ENCODE results near the gene LCE6A. TPM values are rescaled to one million over a fixed set of nuclear protein-coding genes. Genes with fewer than 3 reads are reported as not detected.

LCE6A gene
- total RNA-seq, 4 donors from 2014 or later: not detected

GRCh38 chr1:152860129-152860528 lies 17.5 kb downstream of the LCE6A start:
- Histone ChIP-seq H3K27me3 (no peaks in the 10 kb centered on the region), H3K4me3 (no peak overlapping the region), H3K4me1 (no peaks in the 10 kb centered on the region), H3K9me3 (no peaks in the 10 kb centered on the region), H3K27ac (no peak overlapping the region), H3K36me3 (no peaks in the 10 kb centered on the region)
- no peak for DNase-seq (ENCODE audit: low spot score in 2 of 2)
- 62 to 72% methylated on average over 3 of the region's 3 CpGs for WGBS, 2 donors
- TF ChIP-seq EP300 (IDR thresholded peaks at IDR 0.05) (no peak), POLR2A (IDR thresholded peaks at IDR 0.05) (no peak), CTCF (IDR thresholded peaks at IDR 0.05) (no peak)

GRCh38 chr1:152861374-152861773 lies 18.7 kb downstream of the LCE6A start:
- Histone ChIP-seq H3K27ac (no peak overlapping the region), H3K4me3 (no peak overlapping the region), H3K36me3 (no peaks in the 10 kb centered on the region), H3K9me3 (no peaks in the 10 kb centered on the region), H3K27me3 (no peaks in the 10 kb centered on the region), H3K4me1 (no peaks in the 10 kb centered on the region)
- no peak for DNase-seq (ENCODE audit: low spot score in 2 of 2)
- TF ChIP-seq CTCF (IDR thresholded peaks at IDR 0.05): no peak
- WGBS, 2 donors: 75 to 85% methylated on average over 4 of the region's 4 CpGs

GRCh38 chr1:152864443-152864842 lies 21.8 kb downstream of the LCE6A start:
- H3K27me3 ChIP-seq: no peaks in the 10 kb centered on the region
- H3K4me1 ChIP-seq: no peaks in the 10 kb centered on the region
- H3K9me3 ChIP-seq: no peaks in the 10 kb centered on the region
- H3K36me3 ChIP-seq: no peaks in the 10 kb centered on the region
- no peak for DNase-seq (ENCODE audit: low spot score in 2 of 2)
- no peak overlapping the region for H3K27ac ChIP-seq
- TF ChIP-seq POLR2A (IDR thresholded peaks at IDR 0.05): no peak
- no peak for TF ChIP-seq CTCF (IDR thresholded peaks at IDR 0.05)
- TF ChIP-seq EP300 (IDR thresholded peaks at IDR 0.05): no peak
- no peak overlapping the region for H3K4me3 ChIP-seq

- H3K36me3 ChIP-seq: no peaks in the 10 kb centered on the region
- no peak overlapping the region for H3K27ac ChIP-seq
- DNase-seq (ENCODE audit: low spot score in 2 of 2): no peak
- WGBS, 2 donors: 77 to 87% methylated on average over 2 of the region's 2 CpGs
- TF ChIP-seq CTCF (IDR thresholded peaks at IDR 0.05): no peak
- TF ChIP-seq POLR2A (IDR thresholded peaks at IDR 0.05): no peak
- no peak for TF ChIP-seq EP300 (IDR thresholded peaks at IDR 0.05)
- no peaks in the 10 kb centered on the region for H3K9me3 ChIP-seq
- H3K27me3 ChIP-seq: no peaks in the 10 kb centered on the region
- no peaks in the 10 kb centered on the region for H3K4me1 ChIP-seq
- H3K4me3 ChIP-seq: no peak overlapping the region
Observed at GRCh38 chr1:152866321-152866720, 23.7 kb downstream of the LCE6A start.

GRCh38 chr1:152869808-152870419 lies 27.3 kb downstream of the LCE6A start:
- WGBS, 2 donors: 34% methylated on average over 9 of the region's 9 CpGs
- Histone ChIP-seq H3K27me3 (no peaks in the 10 kb centered on the region), H3K4me3 (no peak overlapping the region), H3K9me3 (no peaks in the 10 kb centered on the region), H3K4me1 (no peaks in the 10 kb centered on the region), H3K27ac (no peak overlapping the region), H3K36me3 (no peaks in the 10 kb centered on the region)
- TF ChIP-seq POLR2A (IDR thresholded peaks at IDR 0.05) (no peak), EP300 (IDR thresholded peaks at IDR 0.05) (no peak), CTCF (IDR thresholded peaks at IDR 0.05) (peak; percentile 44 to 52 (median 47))
- DNase-seq (ENCODE audit: low spot score in 2 of 2): peak; percentile 30 to 69

Measured in tibial nerve (tissue), 4 donors.